Parathyroid adenoma (tissue), 2 donors: ENCODE results near the gene PRKCA.
"Not testable (repeated sequence)": the region's sequence is repeated elsewhere in the genome, so short reads cannot be mapped to it uniquely, and the experiment has no call there.

Experiments
- H2AFZ ChIP-seq: fragments of 300-600 bp; sonication (generic); one replicate; pipeline ENCODE4 v1.7.0; 2017; ENCODE audit warnings: antibody characterized with exemption, mild to moderate bottlenecking
- H3K27ac ChIP-seq: fragments of 300-600 bp; sonication (generic); one replicate; pipeline ENCODE4 v1.7.0; 2017
- H3K27me3 ChIP-seq: fragments of 300-600 bp; sonication (generic); one replicate; pipeline ENCODE4 v1.7.0; 2017; ENCODE audit warnings: low read length; ENCODE audit not compliant: control insufficient read depth, insufficient read depth
- H3K36me3 ChIP-seq: fragments of 300-600 bp; sonication (generic); one replicate; pipeline ENCODE4 v1.7.0; 2017; ENCODE audit warnings: low read length; ENCODE audit not compliant: control insufficient read depth, insufficient read depth
- H3K4me1 ChIP-seq: fragments of 300-600 bp; sonication (generic); one replicate; pipeline ENCODE4 v1.7.0; 2017; ENCODE audit warnings: control low read depth
- H3K4me2 ChIP-seq: fragments of 300-600 bp; sonication (generic); one replicate; pipeline ENCODE4 v1.7.0; 2017; ENCODE audit warnings: low read length
- H3K4me3 ChIP-seq: fragments of 300-600 bp; sonication (generic); one replicate; pipeline ENCODE4 v1.7.0; 2017; ENCODE audit warnings: low read depth, low read length
- H3K79me2 ChIP-seq: fragments of 300-600 bp; sonication (generic); one replicate; pipeline ENCODE4 v1.7.0; 2017; ENCODE audit warnings: control low read depth
- H3K9ac ChIP-seq: fragments of 300-600 bp; sonication (generic); one replicate; pipeline ENCODE4 v1.7.0; 2017; ENCODE audit warnings: mild to moderate bottlenecking
- H3K9me3 ChIP-seq: fragments of 300-600 bp; sonication (generic); one replicate; pipeline ENCODE4 v1.7.0; 2017; ENCODE audit warnings: low read length; ENCODE audit not compliant: control insufficient read depth
- TF ChIP-seq, protein P1 (sequence below): fragments of 300-600 bp; sonication (generic); IDR thresholded peaks from one replicate; pipeline ENCODE4 v1.7.0; 2017; ENCODE audit warnings: antibody characterized with exemption, mild to moderate bottlenecking
- donor health status: primary hyperparathyroidism.

The PRKCA gene

GRCh38 chr17:66450852-66451158, 148.4 kb downstream of the PRKCA start:
- H2AFZ ChIP-seq, result no peak overlapping the region
- no peaks in the 10 kb centered on the region for H3K36me3 ChIP-seq
- H3K27ac ChIP-seq, result no peak overlapping the region
- no peak overlapping the region for H3K4me3 ChIP-seq
- H3K9me3 ChIP-seq, result no peaks in the 10 kb centered on the region
- no peak overlapping the region for H3K9ac ChIP-seq
- H3K4me2 ChIP-seq, result no peak overlapping the region
- H3K27me3 ChIP-seq, result no peaks in the 10 kb centered on the region
- no peaks in the 10 kb centered on the region for H3K79me2 ChIP-seq
- TF ChIP-seq, protein P1, sequence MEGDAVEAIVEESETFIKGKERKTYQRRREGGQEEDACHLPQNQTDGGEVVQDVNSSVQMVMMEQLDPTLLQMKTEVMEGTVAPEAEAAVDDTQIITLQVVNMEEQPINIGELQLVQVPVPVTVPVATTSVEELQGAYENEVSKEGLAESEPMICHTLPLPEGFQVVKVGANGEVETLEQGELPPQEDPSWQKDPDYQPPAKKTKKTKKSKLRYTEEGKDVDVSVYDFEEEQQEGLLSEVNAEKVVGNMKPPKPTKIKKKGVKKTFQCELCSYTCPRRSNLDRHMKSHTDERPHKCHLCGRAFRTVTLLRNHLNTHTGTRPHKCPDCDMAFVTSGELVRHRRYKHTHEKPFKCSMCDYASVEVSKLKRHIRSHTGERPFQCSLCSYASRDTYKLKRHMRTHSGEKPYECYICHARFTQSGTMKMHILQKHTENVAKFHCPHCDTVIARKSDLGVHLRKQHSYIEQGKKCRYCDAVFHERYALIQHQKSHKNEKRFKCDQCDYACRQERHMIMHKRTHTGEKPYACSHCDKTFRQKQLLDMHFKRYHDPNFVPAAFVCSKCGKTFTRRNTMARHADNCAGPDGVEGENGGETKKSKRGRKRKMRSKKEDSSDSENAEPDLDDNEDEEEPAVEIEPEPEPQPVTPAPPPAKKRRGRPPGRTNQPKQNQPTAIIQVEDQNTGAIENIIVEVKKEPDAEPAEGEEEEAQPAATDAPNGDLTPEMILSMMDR, result no peak
- no peaks in the 10 kb centered on the region for H3K4me1 ChIP-seq

- H3K27me3 ChIP-seq, result no peaks in the 10 kb centered on the region
- no peak overlapping the region for H3K9ac ChIP-seq
- no peaks in the 10 kb centered on the region for H3K4me1 ChIP-seq
- no peaks in the 10 kb centered on the region for H3K36me3 ChIP-seq
- no peak overlapping the region for H3K27ac ChIP-seq
- no peak overlapping the region for H3K4me3 ChIP-seq
- no peaks in the 10 kb centered on the region for H3K9me3 ChIP-seq
- TF ChIP-seq, protein P1, result no peak
- no peak overlapping the region for H3K4me2 ChIP-seq
- H2AFZ ChIP-seq, result no peak overlapping the region
- H3K79me2 ChIP-seq, result no peaks in the 10 kb centered on the region
Measured at GRCh38 chr17:66451188-66452149, 149.1 kb downstream of the PRKCA start.

GRCh38 chr17:66455060-66455459, 152.6 kb downstream of the PRKCA start:
- Histone ChIP-seq H3K79me2 (no peaks in the 10 kb centered on the region), H3K4me3 (no peak overlapping the region), H3K9ac (no peak overlapping the region), H3K36me3 (no peaks in the 10 kb centered on the region), H3K27me3 (no peaks in the 10 kb centered on the region), H3K4me1 (no peaks in the 10 kb centered on the region), H3K4me2 (no peak overlapping the region), H2AFZ (no peak overlapping the region), H3K27ac (no peak overlapping the region), H3K9me3 (no peaks in the 10 kb centered on the region)
- TF ChIP-seq, protein P1, result no peak

DNA sequence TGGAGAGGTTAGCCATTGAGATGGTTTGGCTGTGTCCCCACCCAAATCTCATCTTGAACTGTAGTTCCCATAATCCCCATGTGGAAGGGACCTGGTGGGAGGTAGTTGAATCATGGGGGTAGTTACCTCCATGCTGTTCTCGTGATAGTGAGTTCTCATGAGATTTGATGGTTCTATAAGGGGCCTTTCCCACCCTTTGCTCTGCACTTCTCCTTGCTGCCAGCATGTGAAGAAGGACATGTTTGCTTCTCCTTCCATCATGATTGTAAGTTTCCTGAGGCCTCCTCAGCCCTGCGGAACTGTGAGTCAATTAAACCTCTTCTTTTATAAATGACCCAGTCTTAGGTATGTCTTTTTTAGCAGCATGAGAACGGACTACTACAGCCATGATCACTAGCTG, 155.1 kb downstream of the PRKCA start:
- not testable (repeated sequence) for H3K4me2 ChIP-seq, H3K36me3 ChIP-seq, H3K27ac ChIP-seq, H2AFZ ChIP-seq, H3K4me1 ChIP-seq, H3K4me3 ChIP-seq, H3K79me2 ChIP-seq, H3K27me3 ChIP-seq, H3K9ac ChIP-seq, H3K9me3 ChIP-seq

DNA sequence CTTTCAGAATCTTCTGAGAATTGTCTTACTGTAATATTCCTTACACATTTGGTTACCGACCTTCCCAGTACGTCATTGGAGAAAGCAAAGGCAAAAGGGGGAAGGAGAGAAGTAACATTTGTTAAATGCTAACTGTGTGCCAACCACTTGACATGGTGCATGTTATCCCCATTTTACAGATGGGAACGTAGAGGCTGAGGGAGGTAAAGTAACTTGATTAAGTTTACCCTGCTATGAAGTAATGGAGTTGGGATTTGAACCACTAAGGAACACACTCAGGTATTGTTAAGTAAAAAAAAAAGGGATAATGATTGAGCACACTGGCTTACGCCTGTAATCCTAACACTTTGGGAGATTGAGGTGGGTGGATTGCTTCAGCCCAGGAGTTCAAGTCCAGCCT, 156.4 kb downstream of the PRKCA start:
- Histone ChIP-seq H2AFZ (no peak overlapping the region), H3K9me3 (no peaks in the 10 kb centered on the region), H3K4me3 (no peak overlapping the region), H3K36me3 (no peaks in the 10 kb centered on the region), H3K9ac (no peak overlapping the region), H3K27me3 (no peaks in the 10 kb centered on the region), H3K4me1 (no peaks in the 10 kb centered on the region), H3K79me2 (no peaks in the 10 kb centered on the region), H3K27ac (no peak overlapping the region), H3K4me2 (no peak overlapping the region)
- TF ChIP-seq, protein P1, result no peak
